MM.1S (cell line): ENCODE data around the gene FMN1.

Experiments used
- DNase-seq: peaks from one replicate; pipeline ENCODE4 v3.0.0-alpha.2; 2015
- H2AFZ ChIP-seq: fragments of 300-600 bp; sonication (generic); 2 replicates; pipeline ENCODE4 v1.6.0; 2016; ENCODE audit warnings: antibody characterized with exemption, low read length
- H3F3A ChIP-seq: fragments of 300-600 bp; sonication (generic); 2 replicates; pipeline ENCODE4 v1.6.1; 2016; ENCODE audit warnings: mild to moderate bottlenecking, antibody characterized with exemption, low read length, moderate library complexity, mixed read lengths; ENCODE audit not compliant: insufficient read depth
- H3K27ac ChIP-seq: fragments of 300-600 bp; sonication (generic); 2 replicates; pipeline ENCODE4 v1.5.1; 2016; ENCODE audit warnings: mild to moderate bottlenecking, low read length
- H3K27me3 ChIP-seq: fragments of 300-600 bp; sonication (generic); replicated peaks from 2 replicates; pipeline ENCODE4 v1.6.0; 2016; ENCODE audit warnings: low read length; ENCODE audit not compliant: insufficient read depth
- H3K36me3 ChIP-seq: fragments of 300-600 bp; sonication (generic); replicated peaks from 2 replicates; pipeline ENCODE4 v1.6.1; 2016; ENCODE audit warnings: mild to moderate bottlenecking, low read length, mixed read lengths; ENCODE audit not compliant: insufficient read depth
- H3K4me1 ChIP-seq: fragments of 300-600 bp; sonication (generic); 2 replicates; pipeline ENCODE4 v1.6.1; 2016; ENCODE audit warnings: low read length, mixed read lengths
- H3K4me2 ChIP-seq: fragments of 300-600 bp; sonication (generic); 2 replicates; pipeline ENCODE4 v1.6.0; 2016; ENCODE audit warnings: low read depth, low read length
- H3K4me3 ChIP-seq: fragments of 300-600 bp; sonication (generic); 2 replicates; pipeline ENCODE4 v1.5.1; 2016; ENCODE audit warnings: low read length, mixed read lengths
- H3K79me2 ChIP-seq: fragments of 300-600 bp; sonication (generic); 2 replicates; pipeline ENCODE4 v1.6.1; 2016; ENCODE audit warnings: mixed run types, low read length, mixed read lengths
- H3K9ac ChIP-seq: fragments of 300-600 bp; sonication (generic); 2 replicates; pipeline ENCODE4 v1.6.1; 2016; ENCODE audit warnings: low read length, mixed read lengths
- H3K9me2 ChIP-seq: fragments of 300-600 bp; sonication (generic); replicated peaks from 2 replicates; pipeline ENCODE4 v1.6.1; 2016; ENCODE audit warnings: mild to moderate bottlenecking, low read length, mixed read lengths; ENCODE audit not compliant: insufficient read depth
- H3K9me3 ChIP-seq: fragments of 300-600 bp; sonication (generic); replicated peaks from 2 replicates; pipeline ENCODE4 v1.6.1; 2016; ENCODE audit warnings: mild to moderate bottlenecking, low read length, mixed read lengths; ENCODE audit not compliant: insufficient read depth
- H4K20me1 ChIP-seq: fragments of 300-600 bp; sonication (generic); 2 replicates; pipeline ENCODE4 v1.6.1; 2016; ENCODE audit warnings: mild to moderate bottlenecking, low read length, moderate library complexity, mixed read lengths; ENCODE audit not compliant: insufficient read depth
- CTCF ChIP-seq: fragments of 300-600 bp; sonication (generic); IDR thresholded peaks from 2 replicates; pipeline ENCODE4 v1.5.1; 2016; ENCODE audit warnings: antibody characterized with exemption, low read length, mixed read lengths
- EZH2 ChIP-seq: fragments of 300-600 bp; sonication (generic); optimal IDR thresholded peaks from 2 replicates; pipeline ENCODE3; 2017; ENCODE audit warnings: low read depth, mild to moderate bottlenecking, antibody characterized with exemption, low read length, mixed read lengths
- EZH2phosphoT487 ChIP-seq: fragments of 300-600 bp; sonication (generic); IDR thresholded peaks from 2 replicates; pipeline ENCODE4 v1.6.1; 2018; ENCODE audit warnings: antibody characterized with exemption, low read length

The FMN1 gene

GRCh38 chr15:32903591-32904290 lies 290.8 kb downstream of the FMN1 start:
- TF ChIP-seq CTCF (no peak), EZH2phosphoT487 (no peak), EZH2 (no peak)
- H3K4me2 ChIP-seq = no peak overlapping the region

GRCh38 chr15:32901995-32902394 lies 292.5 kb downstream of the FMN1 start:
- H3K4me2 ChIP-seq = no peak overlapping the region
- no peaks in the 10 kb centered on the region for H3K4me1 ChIP-seq
- no peaks in the 10 kb centered on the region for H3K27me3 ChIP-seq
- H3K36me3 ChIP-seq = 0 out of 2 replicates have a peak, but pooled peaks cover 3% of the 10 kb centered on the region
- no peak for DNase-seq
- H3K9me2 ChIP-seq = no peaks in the 10 kb centered on the region
- no peaks in the 10 kb centered on the region for H3F3A ChIP-seq
- H3K4me3 ChIP-seq = no peak overlapping the region
- no peak overlapping the region for H3K27ac ChIP-seq
- H3K79me2 ChIP-seq = no peaks in the 10 kb centered on the region
- H3K9me3 ChIP-seq = no peaks in the 10 kb centered on the region
- TF ChIP-seq EZH2phosphoT487 = no peak
- TF ChIP-seq EZH2 = no peak
- TF ChIP-seq CTCF = no peak
- H2AFZ ChIP-seq = no peak overlapping the region
- H4K20me1 ChIP-seq = no peaks in the 10 kb centered on the region
- H3K9ac ChIP-seq = no peak overlapping the region

More at GRCh38 chr15:32903591-32904290, 290.8 kb downstream of the FMN1 start:
- H3K4me3 ChIP-seq = no peak overlapping the region
- H2AFZ ChIP-seq = no peak overlapping the region
- no peak overlapping the region for H3K9ac ChIP-seq
- no peaks in the 10 kb centered on the region for H3K9me3 ChIP-seq
- no peak overlapping the region for H3K27ac ChIP-seq
- H4K20me1 ChIP-seq = no peaks in the 10 kb centered on the region
- H3K9me2 ChIP-seq = no peaks in the 10 kb centered on the region
- DNase-seq = no peak
- H3K4me1 ChIP-seq = peaks cover 12% of the 10 kb centered on the region
- no peaks in the 10 kb centered on the region for H3K27me3 ChIP-seq
- 0 out of 2 replicates have a peak, but pooled peaks cover 5% of the 10 kb centered on the region for H3K79me2 ChIP-seq
- 0 out of 2 replicates have a peak, but pooled peaks cover 3% of the 10 kb centered on the region for H3K36me3 ChIP-seq
- peaks cover 6% of the 10 kb centered on the region; the same call in 1 of the 2 replicates for H3F3A ChIP-seq

- no peak overlapping the region for H3K27ac ChIP-seq
- no peak for DNase-seq
- H3K79me2 ChIP-seq = no peaks in the 10 kb centered on the region
- no peaks in the 10 kb centered on the region for H3K4me1 ChIP-seq
- no peaks in the 10 kb centered on the region for H3K27me3 ChIP-seq
- no peak for TF ChIP-seq EZH2phosphoT487
- no peak for TF ChIP-seq EZH2
- TF ChIP-seq CTCF = no peak
- no peaks in the 10 kb centered on the region for H4K20me1 ChIP-seq
- H3K4me3 ChIP-seq = no peak overlapping the region
- H3K36me3 ChIP-seq = 0 out of 2 replicates have a peak, but pooled peaks cover 3% of the 10 kb centered on the region
- no peak overlapping the region for H3K9ac ChIP-seq
- no peaks in the 10 kb centered on the region for H3K9me3 ChIP-seq
- no peak overlapping the region for H3K4me2 ChIP-seq
- H3F3A ChIP-seq = no peaks in the 10 kb centered on the region
- no peak overlapping the region for H2AFZ ChIP-seq
- no peaks in the 10 kb centered on the region for H3K9me2 ChIP-seq
These were observed 293.3 kb downstream of the FMN1 start for GRCh38 chr15:32901192-32901591.
